ENCODE results near the gene TRIO. TPM values are rescaled to one million over a fixed set of nuclear protein-coding genes. Genes with fewer than 3 reads are reported as not detected.

TRIO gene
- total RNA-seq, result 296 and 319 TPM in 2 replicates

DNA sequence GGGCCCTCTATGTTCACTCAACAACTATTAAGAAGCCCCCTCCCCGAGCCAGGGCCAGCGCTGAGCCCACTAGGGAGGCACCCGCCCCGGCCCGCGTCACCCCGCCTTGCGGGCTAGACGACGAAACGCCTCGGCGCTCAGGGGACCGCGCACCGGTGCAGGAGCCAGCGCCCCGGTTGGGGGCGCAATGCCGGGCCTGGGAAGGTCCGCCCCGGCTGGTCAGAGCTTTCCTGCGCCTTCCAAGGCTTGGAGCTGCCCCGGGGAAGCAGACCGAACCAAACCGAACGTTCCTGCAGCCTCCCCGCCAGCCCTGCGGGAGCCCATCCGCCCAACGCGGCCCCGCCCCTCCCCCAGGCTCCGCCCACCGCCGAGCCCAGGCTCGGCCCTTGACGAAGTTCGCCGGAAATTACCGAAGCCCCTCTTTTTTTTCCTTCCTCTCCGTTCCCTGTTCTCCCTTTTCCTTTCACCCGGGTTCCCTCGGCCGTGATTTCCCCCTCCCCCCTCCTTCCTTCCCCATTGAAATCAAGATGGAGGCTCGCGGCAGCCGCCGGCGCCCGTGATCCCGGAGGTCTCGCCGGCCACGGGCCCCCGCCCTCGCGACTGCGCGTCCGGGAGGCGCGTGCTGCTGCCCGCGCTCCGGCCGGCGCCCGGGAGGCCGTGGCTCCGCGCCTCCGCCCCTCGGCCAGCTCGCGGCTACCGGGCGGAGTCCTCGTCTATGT, at the start of gene TRIO:
TRIO (plus strand) TSS at position 516 of the 719 bp plus-strand sequence. CDS start 384 bp downstream, outside the sequence.

Other genes starting within 250 kb of the TRIO start
- gene DNAH5, start 198.7 kb upstream of the TRIO start, total RNA-seq, result 2.2 and 2.6 TPM in 2 replicates